CD4-positive, alpha-beta memory T cell (primary cell): ENCODE data around the gene CCK. TPM values are rescaled to one million over a fixed set of nuclear protein-coding genes. Genes with fewer than 3 reads are reported as not detected.

ENCODE experiments used
- CTCF ChIA-PET: fragments of 350-600 bp; sonication (Branson Sonifier 250); formaldehyde crosslinking; loops from one replicate; lab custom pipeline; 2021; ENCODE audit warnings: inconsistent platforms; ENCODE audit not compliant: partially characterized antibody; lab: Charles Lee
- POLR2A ChIA-PET: fragments of 350-600 bp; sonication (Branson Sonifier 250); formaldehyde crosslinking; loops from one replicate; lab custom pipeline; 2021; ENCODE audit not compliant: partially characterized antibody; lab: Charles Lee
- DNase-seq, 5 donors: peaks; one replicate each; pipeline versions ENCODE4 v3.0.0 to v3.0.0-alpha.2; 2020 to 2022; ENCODE audit warnings: mixed read lengths in 1 of 5
- H3K27ac ChIP-seq: one replicate; pipeline ENCODE4 v1.7.0; 2013; ENCODE audit warnings: low read depth, low read length
- H3K27me3 ChIP-seq: 2 replicates; pipeline ENCODE4 v1.7.0; 2013; ENCODE audit warnings: mild to moderate bottlenecking, low read length, moderate library complexity; ENCODE audit not compliant: insufficient read depth
- H3K36me3 ChIP-seq: 2 replicates; pipeline ENCODE4 v1.7.0; 2013; ENCODE audit warnings: mild to moderate bottlenecking, low read length, moderate library complexity; ENCODE audit not compliant: insufficient read depth
- H3K4me1 ChIP-seq: 2 replicates; pipeline ENCODE4 v1.7.0; 2013; ENCODE audit warnings: mild to moderate bottlenecking, low read length, moderate library complexity; ENCODE audit not compliant: insufficient read depth
- H3K4me3 ChIP-seq, 2 donors: one replicate each; pipeline ENCODE4 v1.7.0; 2013; ENCODE audit warnings: low read length in 2 of 2, mild to moderate bottlenecking in 1 of 2
- H3K9me3 ChIP-seq, 2 donors: one replicate each; pipeline ENCODE4 v1.7.0; 2013; ENCODE audit warnings: low read length in 2 of 2, control low read depth in 1 of 2; ENCODE audit not compliant: control insufficient read depth in 1 of 2
- H3K27ac Mint-ChIP-seq, 7 donors: one replicate each; pipeline ENCODE4 v1.8.0; 2020 to 2021; ENCODE audit warnings: mixed read lengths in 7 of 7, mild to moderate bottlenecking in 6 of 7, inconsistent platforms in 3 of 7, moderate library complexity in 3 of 7
- H3K27me3 Mint-ChIP-seq, 2 donors: one replicate each; pipeline ENCODE4 v1.8.0; 2020 to 2021; ENCODE audit warnings: mixed read lengths in 2 of 2
- H3K36me3 Mint-ChIP-seq, 2 donors: one replicate each; pipeline ENCODE4 v1.8.0; 2020 to 2021; ENCODE audit warnings: mixed read lengths in 2 of 2, inconsistent platforms in 1 of 2, mild to moderate bottlenecking in 1 of 2
- H3K4me1 Mint-ChIP-seq, 4 donors: one replicate each; pipeline ENCODE4 v1.8.0; 2020 to 2021; ENCODE audit warnings: mixed read lengths in 4 of 4, mild to moderate bottlenecking in 1 of 4
- H3K4me3 Mint-ChIP-seq, 8 donors: one replicate each; pipeline ENCODE4 v1.8.0; 2020 to 2021; ENCODE audit warnings: mixed read lengths in 8 of 8, mild to moderate bottlenecking in 7 of 8, moderate library complexity in 6 of 8, inconsistent platforms in 3 of 8
- H3K9me3 Mint-ChIP-seq, 8 donors: one replicate each; pipeline ENCODE4 v1.8.0; 2020 to 2021; ENCODE audit warnings: mixed read lengths in 8 of 8, mild to moderate bottlenecking in 5 of 8, inconsistent platforms in 3 of 8, moderate library complexity in 1 of 8
- intact Hi-C: fragments of 100-400 bp; cut with micrococcal nuclease; formaldehyde crosslinking; loops from one replicate; pipeline ENCODE4 v1.15.1; 2023
- polyA plus RNA-seq, 2 donors: library from polyadenylated mRNA; unstranded; fragments of 300-500 nt; fragmentation: Illumina TruSeq; gene quantifications; one replicate each; pipeline ENCODE4 v1.2.3, GENCODE V29; 2021
- total RNA-seq, 2 experiments: library from RNA; stranded (reverse); gene quantifications; one replicate each; pipeline ENCODE4 v1.2.3, GENCODE V29; 2021

Gene CCK
- total and polyA plus RNA-seq, 4 experiments from 2014 or later = not detected

DNA sequence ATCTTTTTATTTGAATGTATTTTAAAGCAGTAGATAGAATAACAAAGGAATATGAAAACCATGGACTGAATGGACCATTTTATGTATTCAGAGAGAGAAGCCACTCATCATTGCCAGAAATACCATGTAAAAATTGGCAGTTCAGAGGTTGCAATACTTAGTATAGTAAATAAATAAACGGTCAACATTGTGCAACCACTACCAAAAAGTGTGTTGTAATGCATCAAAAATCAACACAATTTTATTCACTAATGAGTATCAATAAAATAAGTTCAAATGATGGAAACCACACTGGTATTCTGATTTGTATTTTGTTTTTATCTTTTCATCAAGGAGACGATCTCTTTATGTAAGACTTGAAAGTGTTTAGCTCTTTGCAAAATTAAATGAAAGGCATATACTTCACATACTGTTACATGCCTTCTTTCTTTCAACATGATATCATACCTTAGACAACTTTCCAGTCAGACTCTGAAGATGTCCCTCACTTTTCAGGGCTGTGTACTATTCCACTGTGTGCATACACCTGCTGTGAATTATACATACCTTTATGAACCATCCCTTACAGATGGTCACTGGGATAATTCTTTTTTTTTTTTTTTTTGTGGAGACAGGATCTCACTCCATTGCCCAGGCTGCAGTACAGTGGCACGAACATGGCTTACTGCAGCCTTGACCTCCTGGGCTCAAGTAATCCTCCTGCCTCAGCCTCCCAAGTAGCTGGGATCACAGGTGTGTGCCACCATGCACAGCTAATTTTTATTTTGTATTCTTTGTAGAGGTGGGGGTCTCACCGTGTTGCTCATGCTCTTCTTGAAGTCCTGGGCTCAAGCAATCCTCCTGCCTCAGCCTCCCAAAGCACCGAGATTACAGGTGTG lies 40.3 kb downstream of the CCK start:
- Mint-ChIP-seq H3K4me3 (no peak overlapping the region), H3K4me1 (no peaks in the 10 kb centered on the region), H3K9me3 (no peaks in the 10 kb centered on the region), H3K27ac (no peak overlapping the region), H3K36me3 (peaks cover 34 to 36% of the 10 kb centered on the region in 2 donors), H3K27me3 (peaks cover 0 to under 1% of the 10 kb centered on the region in 2 donors)
- Histone ChIP-seq H3K27ac (no peak overlapping the region), H3K36me3 (peaks cover 11% of the 10 kb centered on the region), H3K9me3 (no peaks in the 10 kb centered on the region), H3K4me1 (no peaks in the 10 kb centered on the region), H3K27me3 (peaks cover 5% of the 10 kb centered on the region), H3K4me3 (no peak overlapping the region)
- no peak for DNase-seq
- ChIA-PET POLR2A (no interaction called here), CTCF (interaction anchor here (0.6 kb wide), 2 partner anchors 40 to 323 kb away, joined by 4 to 7 read pairs; no protein-coding TSS in a partner anchor)
- intact Hi-C loops = no loop called here

- H3K36me3 Mint-ChIP-seq = peaks cover 41 to 45% of the 10 kb centered on the region in 2 donors
- H3K27ac Mint-ChIP-seq = no peak overlapping the region
- no peak overlapping the region for H3K27ac ChIP-seq
- no peak for DNase-seq
- no peak overlapping the region for H3K4me3 Mint-ChIP-seq
- POLR2A ChIA-PET = no interaction called here
- CTCF ChIA-PET = interaction anchor here (0.6 kb wide), 1 partner anchor 39 kb away, joined by 7 read pairs; no protein-coding TSS in a partner anchor
- peaks cover 11% of the 10 kb centered on the region for H3K36me3 ChIP-seq
- H3K4me1 Mint-ChIP-seq = no peaks in the 10 kb centered on the region
- H3K4me3 ChIP-seq = no peak overlapping the region
- H3K27me3 Mint-ChIP-seq = no peaks in the 10 kb centered on the region
- H3K4me1 ChIP-seq = no peaks in the 10 kb centered on the region
- no peaks in the 10 kb centered on the region for H3K9me3 Mint-ChIP-seq
- peaks cover 4% of the 10 kb centered on the region for H3K27me3 ChIP-seq
- no peaks in the 10 kb centered on the region for H3K9me3 ChIP-seq
- intact Hi-C loops = no loop called here
Observed at GRCh38 chr3:42224658-42225421, 41.1 kb downstream of the CCK start.

GRCh38 chr3:42224178-42224577 lies 41.8 kb downstream of the CCK start:
- H3K36me3 ChIP-seq = peaks cover 11% of the 10 kb centered on the region
- no peaks in the 10 kb centered on the region for H3K27me3 ChIP-seq
- ChIA-PET CTCF (interaction anchor here (1.4 kb wide), 1 partner anchor 24 kb away, joined by 5 read pairs; no protein-coding TSS in a partner anchor), POLR2A (no interaction called here)
- Mint-ChIP-seq H3K27ac (no peak overlapping the region), H3K27me3 (no peaks in the 10 kb centered on the region), H3K36me3 (peaks cover 42 to 46% of the 10 kb centered on the region in 2 donors), H3K9me3 (peaks cover 0 to 2% (median 0%) of the 10 kb centered on the region in 8 donors), H3K4me1 (no peaks in the 10 kb centered on the region), H3K4me3 (no peak overlapping the region)
- no peaks in the 10 kb centered on the region for H3K4me1 ChIP-seq
- intact Hi-C loops = no loop called here
- no peak overlapping the region for H3K4me3 ChIP-seq
- no peaks in the 10 kb centered on the region for H3K9me3 ChIP-seq
- DNase-seq = no peak
- no peak overlapping the region for H3K27ac ChIP-seq

GRCh38 chr3:42222942-42223693 lies 42.9 kb downstream of the CCK start:
- no peaks in the 10 kb centered on the region for H3K9me3 ChIP-seq
- DNase-seq = no peak
- Mint-ChIP-seq H3K4me1 (peaks cover 0 to 1% (median 0%) of the 10 kb centered on the region in 4 donors), H3K36me3 (peaks cover 42 to 46% of the 10 kb centered on the region in 2 donors), H3K27ac (no peak overlapping the region), H3K4me3 (no peak overlapping the region), H3K9me3 (peaks cover 0 to 2% (median 0%) of the 10 kb centered on the region in 8 donors), H3K27me3 (no peaks in the 10 kb centered on the region)
- intact Hi-C loops = no loop called here
- H3K36me3 ChIP-seq = peaks cover 11% of the 10 kb centered on the region
- H3K4me3 ChIP-seq = no peak overlapping the region
- no peaks in the 10 kb centered on the region for H3K27me3 ChIP-seq
- ChIA-PET CTCF (interaction anchor here (1.4 kb wide), 1 partner anchor 25 kb away, joined by 5 read pairs; no protein-coding TSS in a partner anchor), POLR2A (no interaction called here)
- no peaks in the 10 kb centered on the region for H3K4me1 ChIP-seq
- H3K27ac ChIP-seq = no peak overlapping the region

DNA sequence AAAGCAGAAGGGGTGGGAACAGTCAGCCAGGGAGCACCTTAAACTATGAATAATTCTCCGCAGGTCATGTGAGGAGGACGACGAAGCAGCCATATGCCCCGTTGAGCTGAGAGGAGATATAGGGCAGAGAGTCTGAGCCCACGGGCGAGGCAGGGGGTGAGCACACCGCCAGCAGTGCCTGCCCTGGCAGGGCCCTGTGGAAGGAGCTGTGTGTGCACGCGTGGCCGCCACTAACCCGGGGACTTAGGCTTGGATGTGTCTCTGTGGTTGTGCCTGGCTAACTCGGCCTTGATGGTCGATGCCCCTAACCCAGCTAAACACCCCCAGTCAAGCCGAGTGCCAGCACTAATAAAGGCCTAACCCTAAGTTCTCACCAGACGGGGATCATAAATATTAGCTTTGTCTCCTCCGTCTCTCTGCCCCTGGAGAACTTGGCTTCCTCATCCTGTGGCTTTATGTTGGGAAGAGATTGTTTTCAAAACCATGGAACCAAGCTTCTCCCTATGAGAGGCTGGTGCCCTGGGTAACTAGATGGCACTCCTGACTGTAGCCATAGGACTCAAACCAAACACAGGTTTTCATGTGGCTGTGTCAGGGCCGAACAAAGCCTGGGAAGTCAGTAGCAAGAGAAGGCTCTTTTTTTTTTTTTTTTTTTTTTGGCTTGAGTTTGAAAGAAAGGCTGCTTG lies 45.4 kb downstream of the CCK start:
- intact Hi-C loops = no loop called here
- no peak overlapping the region for H3K4me3 Mint-ChIP-seq
- no peaks in the 10 kb centered on the region for H3K9me3 ChIP-seq
- H3K4me1 Mint-ChIP-seq = peaks cover 18 to 24% (median 24%) of the 10 kb centered on the region in 4 donors
- H3K9me3 Mint-ChIP-seq = peaks cover 0 to 2% (median 0%) of the 10 kb centered on the region in 8 donors
- ChIA-PET CTCF (interaction anchor here (1.2 kb wide), 1 partner anchor 29 kb away, joined by 5 read pairs; no protein-coding TSS in a partner anchor), POLR2A (no interaction called here)
- DNase-seq = no peak
- no peak overlapping the region for H3K27ac Mint-ChIP-seq
- H3K36me3 Mint-ChIP-seq = peaks cover 41 to 46% of the 10 kb centered on the region in 2 donors
- H3K36me3 ChIP-seq = peaks cover 11% of the 10 kb centered on the region
- H3K27me3 ChIP-seq = no peaks in the 10 kb centered on the region
- no peak overlapping the region for H3K4me3 ChIP-seq
- no peaks in the 10 kb centered on the region for H3K27me3 Mint-ChIP-seq
- H3K27ac ChIP-seq = no peak overlapping the region
- peaks cover 25% of the 10 kb centered on the region for H3K4me1 ChIP-seq

- Mint-ChIP-seq H3K36me3 (peaks cover 19% of the 10 kb centered on the region in 2 donors), H3K27ac (peak overlapping the region in 6 of 7 donors; percentile 10 to 89 (median 67)), H3K4me3 (peak overlapping the region in 6 of 8 donors; percentile 15 to 77 (median 60)), H3K9me3 (peaks cover 0 to 2% (median 0%) of the 10 kb centered on the region in 8 donors), H3K4me1 (peaks cover 39 to 55% (median 49%) of the 10 kb centered on the region in 4 donors), H3K27me3 (no peaks in the 10 kb centered on the region)
- H3K9me3 ChIP-seq = no peaks in the 10 kb centered on the region
- ChIA-PET CTCF (interaction anchor here (1.0 kb wide), 1 partner anchor 39 kb away, joined by 5 read pairs; no protein-coding TSS in a partner anchor), POLR2A (no interaction called here)
- no peak overlapping the region for H3K4me3 ChIP-seq
- no peaks in the 10 kb centered on the region for H3K36me3 ChIP-seq
- intact Hi-C loops = no loop called here
- peaks cover 52% of the 10 kb centered on the region for H3K4me1 ChIP-seq
- peak in 4 of 5 donors; percentile 10 to 31 (median 28) for DNase-seq
- no peak overlapping the region for H3K27ac ChIP-seq
- H3K27me3 ChIP-seq = no peaks in the 10 kb centered on the region
Observed at GRCh38 chr3:42216931-42217333, 49.1 kb downstream of the CCK start.
